ENCODE results near the gene MCF2L. TPM values are rescaled to one million over a fixed set of nuclear protein-coding genes. Genes with fewer than 3 reads are reported as not detected.

The MCF2L gene, protein sequence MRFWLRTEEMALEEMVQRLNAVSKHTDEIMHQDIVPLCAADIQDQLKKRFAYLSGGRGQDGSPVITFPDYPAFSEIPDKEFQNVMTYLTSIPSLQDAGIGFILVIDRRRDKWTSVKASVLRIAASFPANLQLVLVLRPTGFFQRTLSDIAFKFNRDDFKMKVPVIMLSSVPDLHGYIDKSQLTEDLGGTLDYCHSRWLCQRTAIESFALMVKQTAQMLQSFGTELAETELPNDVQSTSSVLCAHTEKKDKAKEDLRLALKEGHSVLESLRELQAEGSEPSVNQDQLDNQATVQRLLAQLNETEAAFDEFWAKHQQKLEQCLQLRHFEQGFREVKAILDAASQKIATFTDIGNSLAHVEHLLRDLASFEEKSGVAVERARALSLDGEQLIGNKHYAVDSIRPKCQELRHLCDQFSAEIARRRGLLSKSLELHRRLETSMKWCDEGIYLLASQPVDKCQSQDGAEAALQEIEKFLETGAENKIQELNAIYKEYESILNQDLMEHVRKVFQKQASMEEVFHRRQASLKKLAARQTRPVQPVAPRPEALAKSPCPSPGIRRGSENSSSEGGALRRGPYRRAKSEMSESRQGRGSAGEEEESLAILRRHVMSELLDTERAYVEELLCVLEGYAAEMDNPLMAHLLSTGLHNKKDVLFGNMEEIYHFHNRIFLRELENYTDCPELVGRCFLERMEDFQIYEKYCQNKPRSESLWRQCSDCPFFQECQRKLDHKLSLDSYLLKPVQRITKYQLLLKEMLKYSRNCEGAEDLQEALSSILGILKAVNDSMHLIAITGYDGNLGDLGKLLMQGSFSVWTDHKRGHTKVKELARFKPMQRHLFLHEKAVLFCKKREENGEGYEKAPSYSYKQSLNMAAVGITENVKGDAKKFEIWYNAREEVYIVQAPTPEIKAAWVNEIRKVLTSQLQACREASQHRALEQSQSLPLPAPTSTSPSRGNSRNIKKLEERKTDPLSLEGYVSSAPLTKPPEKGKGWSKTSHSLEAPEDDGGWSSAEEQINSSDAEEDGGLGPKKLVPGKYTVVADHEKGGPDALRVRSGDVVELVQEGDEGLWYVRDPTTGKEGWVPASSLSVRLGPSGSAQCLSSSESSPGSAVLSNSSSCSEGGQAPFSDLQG
- total RNA-seq (2022; extraction: Qiagen RNA extraction): 0.27 to 0.61 TPM (median 0.37 TPM) in 5 replicates

GRCh38 chr13:112968910-112969691, at the start of gene MCF2L:
Gene MCF2L, plus strand, starts transcription at chr13:112969214. Its CDS starts 166 bp downstream, at chr13:112969380.

DNA sequence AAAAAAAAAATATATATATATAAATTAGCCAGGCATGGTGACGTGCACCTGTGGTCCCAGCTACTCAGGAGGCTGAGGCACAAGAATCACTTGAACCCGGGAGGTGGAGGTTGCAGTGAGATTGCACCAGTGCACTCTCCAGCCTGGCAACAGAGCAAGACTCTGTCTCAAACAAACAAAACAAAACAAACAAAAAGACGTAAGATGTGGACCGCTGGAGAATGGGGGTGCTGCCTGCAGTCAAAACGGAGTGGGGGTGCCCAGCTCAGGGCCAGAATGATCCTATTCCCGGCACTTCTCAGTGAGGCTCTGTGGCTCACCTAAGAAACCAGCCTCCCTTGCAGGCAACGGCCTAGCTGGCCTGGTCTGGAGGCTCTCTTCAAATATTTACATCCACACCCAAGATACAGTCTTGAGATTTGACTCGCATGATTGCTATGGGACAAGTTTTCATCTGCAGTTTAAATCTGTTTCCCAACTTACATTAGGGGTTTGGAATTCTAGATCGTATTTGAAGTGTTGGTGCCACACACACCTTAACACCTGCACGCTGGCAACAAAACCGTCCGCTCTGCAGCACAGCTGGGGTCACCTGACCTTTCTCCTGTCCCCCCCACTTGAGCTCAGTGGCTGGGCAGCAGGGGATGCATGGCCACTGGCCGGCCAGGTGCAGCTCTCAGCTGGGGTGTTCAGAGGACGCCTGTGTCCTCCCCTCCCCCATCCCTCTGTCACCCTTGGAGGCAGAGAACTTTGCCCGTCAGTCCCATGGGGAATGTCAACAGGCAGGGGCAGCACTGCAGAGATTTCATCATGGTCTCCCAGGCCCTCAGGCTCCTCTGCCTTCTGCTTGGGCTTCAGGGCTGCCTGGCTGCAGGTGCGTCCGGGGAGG, 136.3 kb downstream of the MCF2L start, which contains the start of gene F7:
Gene F7 (plus strand): TSS at position 760 of the 889 bp plus-strand sequence. CDS start 51 bp downstream, at position 811.

GRCh38 chr13:113122550-113123225, 153.7 kb downstream of the MCF2L start, which contains the start of gene F10:
Gene F10, plus strand, starts transcription at chr13:113122799. Its CDS starts 57 bp downstream, at chr13:113122856.

Other genes starting within 250 kb of the MCF2L start
- 0.07 to 0.15 TPM (median 0.10 TPM) in 4 of 5 replicates, not detected in the other for gene F7, start 136.6 kb downstream of the MCF2L start, total RNA-seq (2022; extraction: Qiagen RNA extraction)
- gene F10, start 153.6 kb downstream of the MCF2L start, total RNA-seq (2022; extraction: Qiagen RNA extraction): not detected in 5 replicates
- not detected in 5 replicates for gene PROZ, start 189.4 kb downstream of the MCF2L start, total RNA-seq (2022; extraction: Qiagen RNA extraction)
- gene PCID2, start 239.5 kb downstream of the MCF2L start, total RNA-seq (2022; extraction: Qiagen RNA extraction): 39.3 to 44.6 TPM (median 43.1 TPM) in 5 replicates
- 52.0 to 57.4 TPM (median 55.5 TPM) in 5 replicates for gene CUL4A, start 240.4 kb downstream of the MCF2L start, total RNA-seq (2022; extraction: Qiagen RNA extraction)

Measured in A549 treated with CORT108297 at 1 μM for 4 hours (cell line).